Loucy (cell line): Measurements from ENCODE around the gene BCAS3.

Experiments used
- H2AFZ ChIP-seq: fragments of 200-600 bp; sonication (generic); 2 replicates; pipeline ENCODE4 v1.6.0; 2016; ENCODE audit warnings: antibody characterized with exemption, mild to moderate bottlenecking, low read length, moderate library complexity
- H3F3A ChIP-seq: fragments of 200-600 bp; 2 replicates; pipeline ENCODE4 v1.6.0; 2016; ENCODE audit warnings: antibody characterized with exemption, low read depth, mild to moderate bottlenecking
- H3K27me3 ChIP-seq: fragments of 200-600 bp; sonication (generic); 2 replicates; pipeline ENCODE4 v1.6.1; 2014; ENCODE audit warnings: low read length, mild to moderate bottlenecking; ENCODE audit not compliant: insufficient read depth, poor library complexity, severe bottlenecking
- H3K36me3 ChIP-seq: fragments of 200-600 bp; sonication (generic); 2 replicates; pipeline ENCODE4 v1.6.1; 2016; ENCODE audit warnings: low read length; ENCODE audit not compliant: insufficient read depth
- H3K4me1 ChIP-seq: fragments of 200-600 bp; sonication (generic); 2 replicates; pipeline ENCODE4 v1.5.1; 2014; ENCODE audit warnings: low read length, mild to moderate bottlenecking; ENCODE audit not compliant: insufficient read depth, poor library complexity, severe bottlenecking
- H3K4me2 ChIP-seq: fragments of 200-600 bp; sonication (generic); 2 replicates; pipeline ENCODE4 v1.6.0; 2014; ENCODE audit warnings: antibody characterized with exemption, low read length, low read depth, mild to moderate bottlenecking; ENCODE audit not compliant: poor library complexity, severe bottlenecking
- H3K4me3 ChIP-seq: fragments of 200-600 bp; sonication (generic); 2 replicates; pipeline ENCODE4 v1.5.1; 2014; ENCODE audit warnings: low read length, mild to moderate bottlenecking, mixed read lengths; ENCODE audit not compliant: poor library complexity, severe bottlenecking
- H3K79me2 ChIP-seq: fragments of 200-600 bp; sonication (generic); 2 replicates; pipeline ENCODE4 v1.6.1; 2014; ENCODE audit warnings: low read length; ENCODE audit not compliant: insufficient read depth
- H3K9ac ChIP-seq: fragments of 200-600 bp; sonication (generic); 2 replicates; pipeline ENCODE4 v1.6.0; 2014; ENCODE audit warnings: mild to moderate bottlenecking, low read depth, low read length, moderate library complexity; ENCODE audit not compliant: poor library complexity, severe bottlenecking
- H3K9me2 ChIP-seq: fragments of 200-600 bp; sonication (generic); replicated peaks from 2 replicates; pipeline ENCODE4 v1.6.1; 2016; ENCODE audit warnings: low read depth, low read length, mixed read lengths
- H3K9me3 ChIP-seq: fragments of 200-600 bp; sonication (generic); 2 replicates; pipeline ENCODE4 v1.6.1; 2014; ENCODE audit warnings: mild to moderate bottlenecking, antibody characterized with exemption, low read length, low read depth; ENCODE audit not compliant: insufficient read depth
- H4K20me1 ChIP-seq: fragments of 200-600 bp; sonication (generic); 2 replicates; pipeline ENCODE4 v1.6.0; 2014; ENCODE audit warnings: antibody characterized with exemption, low read length, mild to moderate bottlenecking; ENCODE audit not compliant: insufficient read depth, poor library complexity, severe bottlenecking
- CTCF ChIP-seq: fragments of 200-600 bp; sonication (generic); conservative IDR thresholded peaks from 2 replicates; pipeline ENCODE4 v1.5.1; 2014; ENCODE audit warnings: mild to moderate bottlenecking, antibody characterized with exemption, low read length
- EZH2phosphoT487 ChIP-seq: fragments of 200-600 bp; IDR thresholded peaks from 2 replicates; pipeline ENCODE4 v1.6.1; 2018; ENCODE audit warnings: antibody characterized with exemption, mild to moderate bottlenecking, moderate library complexity, borderline replicate concordance

Gene BCAS3

GRCh38 chr17:60893475-60893874, 215.8 kb downstream of the BCAS3 start:
- H4K20me1 ChIP-seq = no peaks in the 10 kb centered on the region
- no peak overlapping the region for H3K9ac ChIP-seq
- H3K4me1 ChIP-seq = no peaks in the 10 kb centered on the region
- no peak overlapping the region for H3K4me3 ChIP-seq
- peaks cover 10% of the 10 kb centered on the region; the same call in 1 of the 2 replicates for H3K9me3 ChIP-seq
- H3K36me3 ChIP-seq = no peaks in the 10 kb centered on the region
- TF ChIP-seq EZH2phosphoT487 (no peak), CTCF (no peak)
- H3K27me3 ChIP-seq = no peaks in the 10 kb centered on the region
- no peaks in the 10 kb centered on the region for H3F3A ChIP-seq
- no peaks in the 10 kb centered on the region for H3K79me2 ChIP-seq
- H3K4me2 ChIP-seq = no peak overlapping the region
- no peak overlapping the region for H2AFZ ChIP-seq
- no peaks in the 10 kb centered on the region for H3K9me2 ChIP-seq

- TF ChIP-seq CTCF = no peak
- no peak for TF ChIP-seq EZH2phosphoT487
Measured at GRCh38 chr17:60896996-60897395, 219.3 kb downstream of the BCAS3 start.

GRCh38 chr17:60899115-60899514, 221.5 kb downstream of the BCAS3 start:
- Histone ChIP-seq H3K9me2 (no peaks in the 10 kb centered on the region), H3K36me3 (no peaks in the 10 kb centered on the region), H3K9me3 (peaks cover 10% of the 10 kb centered on the region; the same call in 1 of the 2 replicates), H4K20me1 (no peaks in the 10 kb centered on the region), H2AFZ (no peak overlapping the region), H3K4me1 (no peaks in the 10 kb centered on the region), H3K27me3 (no peaks in the 10 kb centered on the region), H3F3A (no peaks in the 10 kb centered on the region), H3K4me2 (no peak overlapping the region), H3K9ac (no peak overlapping the region), H3K4me3 (no peak overlapping the region), H3K79me2 (no peaks in the 10 kb centered on the region)
- TF ChIP-seq CTCF = no peak
- TF ChIP-seq EZH2phosphoT487 = no peak

More at GRCh38 chr17:60896996-60897395, 219.3 kb downstream of the BCAS3 start:
- Histone ChIP-seq H2AFZ (no peak overlapping the region), H3K4me3 (no peak overlapping the region), H3K4me2 (no peak overlapping the region), H3K79me2 (no peaks in the 10 kb centered on the region), H3K9me3 (peaks cover 10% of the 10 kb centered on the region; the same call in 1 of the 2 replicates), H3K27me3 (no peaks in the 10 kb centered on the region), H3K36me3 (no peaks in the 10 kb centered on the region), H3K9ac (no peak overlapping the region), H3F3A (no peaks in the 10 kb centered on the region), H3K4me1 (no peaks in the 10 kb centered on the region), H4K20me1 (no peaks in the 10 kb centered on the region), H3K9me2 (no peaks in the 10 kb centered on the region)
